ENCODE measurements around the gene NACC1. TPM values are rescaled to one million over a fixed set of nuclear protein-coding genes. Genes with fewer than 3 reads are reported as not detected.

Gene NACC1
- total and polyA plus RNA-seq, 2 of the 13 experiments (the other 11 are each of a cell fraction or from before 2014, with no cell fraction given) = 31.8 to 42.3 TPM

- TF ChIP-seq ATF4 (CRISPR knock-in tag; IDR thresholded peaks at IDR 0.05) (no peak), SRSF9 (IDR thresholded peaks at IDR 0.05; ENCODE audit: borderline replicate concordance, insufficient read depth, low read depth, low read length, poor library complexity, severe bottlenecking) (no peak), ZNF34 (CRISPR knock-in tag; IDR thresholded peaks at IDR 0.05; ENCODE audit: borderline replicate concordance) (no peak), ZNF781 (CRISPR knock-in tag; IDR thresholded peaks at IDR 0.05; ENCODE audit: borderline replicate concordance, not compliant biosample characterization) (no peak), YEATS2 (CRISPR knock-in tag; IDR thresholded peaks at IDR 0.05; ENCODE audit: borderline replicate concordance) (0 out of 2 replicates have a peak, but pooled peaks have one; percentile 50), SAP130 (CRISPR knock-in tag; IDR thresholded peaks at IDR 0.05; ENCODE audit: low read depth) (peak; percentile 52; the same call in 1 of the 2 replicates), ZFX (CRISPR knock-in tag; IDR thresholded peaks at IDR 0.05; ENCODE audit: low read depth) (peak; percentile 21), ZNF367 (CRISPR knock-in tag; IDR thresholded peaks at IDR 0.05; ENCODE audit: borderline replicate concordance) (no peak), NR2F1 (CRISPR knock-in tag; IDR thresholded peaks at IDR 0.05) (no peak), SPEN (CRISPR knock-in tag; IDR thresholded peaks at IDR 0.05; ENCODE audit: low read depth) (no peak; the same call in 1 of the 2 replicates), RXRA (CRISPR knock-in tag; IDR thresholded peaks at IDR 0.05) (peak; percentile 62; the same call in 1 of the 2 replicates), MBNL3 (CRISPR knock-in tag; conservative IDR thresholded peaks at IDR 0.05) (no peak), GABPB1 (CRISPR knock-in tag; IDR thresholded peaks at IDR 0.05) (peak; percentile 64; the same call in 1 of the 2 replicates), DRAP1 (CRISPR knock-in tag; IDR thresholded peaks at IDR 0.05) (peak; percentile 23; the same call in 1 of the 2 replicates), SRSF1 (optimal IDR thresholded peaks at IDR 0.05; ENCODE audit: low read depth, low read length) (peak; percentile 64), ZNF639 (CRISPR knock-in tag; conservative IDR thresholded peaks at IDR 0.05) (peak; percentile 51; the same call in 1 of the 2 replicates), ZBTB39 (CRISPR knock-in tag; IDR thresholded peaks at IDR 0.05) (peak; percentile 52; the same call in 1 of the 2 replicates), NAIF1 (CRISPR knock-in tag; IDR thresholded peaks at IDR 0.05; ENCODE audit: borderline replicate concordance) (no peak)
Measured at GRCh38 chr19:13102666-13103580, 15.1 kb upstream of the NACC1 start, which contains the start of gene LYL1 (continued).

Measured in HepG2 (cell line).